OCI-LY7 (cell line): Measurements from ENCODE around the gene RPS6KA2. TPM values are rescaled to one million over a fixed set of nuclear protein-coding genes. Genes with fewer than 3 reads are reported as not detected.

Experiments used
- BruUV-seq: library from RNA; stranded (reverse); fragments of 400-500 nt; replicated peaks from 2 replicates; lab custom pipeline; 2021; lab: Mats Ljungman, UMichigan
- CTCF ChIA-PET: fragments of 300-600 bp; sonication (Branson Sonifier 250); formaldehyde crosslinking; loops from one replicate; lab custom pipeline; 2022; ENCODE audit warnings: antibody characterized with exemption; ENCODE audit not compliant: unreplicated experiment; lab: Charles Lee
- POLR2A ChIA-PET: fragments of 300-600 bp; sonication (Branson Sonifier 250); formaldehyde crosslinking; loops from one replicate; lab custom pipeline; 2022; ENCODE audit warnings: antibody characterized with exemption; lab: Charles Lee
- DNase-seq: peaks from one replicate; pipeline ENCODE4 v3.0.0-alpha.2; 2015; ENCODE audit warnings: low spot score
- H2AFZ ChIP-seq: fragments of 200-600 bp; sonication (generic), shearing (Covaris generic); 2 replicates; pipeline ENCODE4 v1.6.1; 2014; ENCODE audit warnings: mild to moderate bottlenecking, antibody characterized with exemption, low read length, moderate library complexity
- H3K27ac ChIP-seq: fragments of 200-600 bp; sonication (generic); 2 replicates; pipeline ENCODE4 v1.5.1; 2014; ENCODE audit warnings: mixed run types, low read depth, mild to moderate bottlenecking, moderate library complexity, low read length, inconsistent platforms; ENCODE audit not compliant: poor library complexity, severe bottlenecking
- H3K36me3 ChIP-seq: fragments of 200-600 bp; sonication (generic); 2 replicates; pipeline ENCODE4 v1.6.1; 2014; ENCODE audit warnings: mild to moderate bottlenecking, antibody characterized with exemption, low read length, moderate library complexity, mixed read lengths; ENCODE audit not compliant: insufficient read depth
- H3K4me1 ChIP-seq: fragments of 200-600 bp; sonication (generic); 2 replicates; pipeline ENCODE4 v1.5.1; 2014; ENCODE audit warnings: mild to moderate bottlenecking, low read length; ENCODE audit not compliant: insufficient read depth, poor library complexity, severe bottlenecking
- H3K4me2 ChIP-seq: fragments of 200-600 bp; sonication (generic); 2 replicates; pipeline ENCODE4 v1.6.1; 2014; ENCODE audit warnings: mild to moderate bottlenecking, low read length
- H3K4me3 ChIP-seq: fragments of 200-600 bp; sonication (generic); 2 replicates; pipeline ENCODE4 v1.5.1; 2014; ENCODE audit warnings: mild to moderate bottlenecking, low read depth, low read length; ENCODE audit not compliant: poor library complexity, severe bottlenecking
- H3K79me2 ChIP-seq: fragments of 200-600 bp; sonication (generic); 2 replicates; pipeline ENCODE4 v1.6.1; 2016; ENCODE audit warnings: low read depth, mild to moderate bottlenecking, low read length, moderate library complexity, mixed read lengths; ENCODE audit not compliant: insufficient read depth
- H3K9me2 ChIP-seq: fragments of 200-600 bp; sonication (generic); 2 replicates; pipeline ENCODE4 v1.6.1; 2016; ENCODE audit warnings: mild to moderate bottlenecking, low read length, mixed read lengths; ENCODE audit not compliant: insufficient read depth
- H3K9me3 ChIP-seq: fragments of 200-600 bp; sonication (generic); 2 replicates; pipeline ENCODE4 v1.6.1; 2014; ENCODE audit warnings: mild to moderate bottlenecking, mixed run types, low read length, mixed read lengths
- H4K20me1 ChIP-seq: fragments of 200-600 bp; sonication (generic); 2 replicates; pipeline ENCODE4 v1.6.1; 2014; ENCODE audit warnings: mild to moderate bottlenecking, antibody characterized with exemption, low read length, moderate library complexity, mixed read lengths; ENCODE audit not compliant: insufficient read depth
- EZH2phosphoT487 ChIP-seq: fragments of 200-600 bp; sonication (generic); IDR thresholded peaks from 2 replicates; pipeline ENCODE4 v1.6.1; 2018; ENCODE audit warnings: low read depth, borderline replicate concordance, mild to moderate bottlenecking, mixed run types, antibody characterized with exemption, low read length, moderate library complexity, mixed read lengths
- intact Hi-C: fragments of 100-400 bp; cut with micrococcal nuclease; formaldehyde crosslinking; loops from one replicate; pipeline ENCODE4 v1.10.0; 2022; ENCODE audit not compliant: unreplicated experiment
- total RNA-seq, 2 experiments: library from RNA; depleted of rRNA in 1 of 2; stranded (reverse); fragments of >200 nt in 1 of 2; shearing (Covaris generic) in 1 of 2; gene quantifications; 2 replicates each; pipeline ENCODE4 v1.2.3, GENCODE V29; 2014 to 2022
- TF ChIP-seq, protein P1 (sequence below): fragments of 200-600 bp; sonication (generic); conservative IDR thresholded peaks from 2 replicates; pipeline ENCODE4 v1.5.1; 2014; ENCODE audit warnings: mild to moderate bottlenecking, antibody characterized with exemption, low read length, moderate library complexity, mixed read lengths

RPS6KA2 gene
- total RNA-seq, 2 experiments from 2014 or later, result 0.69 to 1.9 TPM

GRCh38 chr6:166515072-166515810, 111.8 kb downstream of the RPS6KA2 start:
- no peaks in the 10 kb centered on the region for H3K79me2 ChIP-seq
- H3K36me3 ChIP-seq, result no peaks in the 10 kb centered on the region
- no TSS peak for BruUV-seq
- no peaks in the 10 kb centered on the region for H3K4me1 ChIP-seq
- no peaks in the 10 kb centered on the region for H3K9me3 ChIP-seq
- ChIA-PET CTCF (interaction anchor here (0.6 kb wide), 1 partner anchor 34 kb away, joined by 3 read pairs; no protein-coding TSS in a partner anchor), POLR2A (interaction anchor here (0.9 kb wide), 1 partner anchor 112 kb away, joined by 3 read pairs; the partner anchor contains the start of gene RPS6KA2)
- DNase-seq, result no peak
- H4K20me1 ChIP-seq, result no peaks in the 10 kb centered on the region
- no peaks in the 10 kb centered on the region for H3K9me2 ChIP-seq
- no peak overlapping the region for H3K4me3 ChIP-seq
- no peak overlapping the region for H2AFZ ChIP-seq
- TF ChIP-seq, protein P1, sequence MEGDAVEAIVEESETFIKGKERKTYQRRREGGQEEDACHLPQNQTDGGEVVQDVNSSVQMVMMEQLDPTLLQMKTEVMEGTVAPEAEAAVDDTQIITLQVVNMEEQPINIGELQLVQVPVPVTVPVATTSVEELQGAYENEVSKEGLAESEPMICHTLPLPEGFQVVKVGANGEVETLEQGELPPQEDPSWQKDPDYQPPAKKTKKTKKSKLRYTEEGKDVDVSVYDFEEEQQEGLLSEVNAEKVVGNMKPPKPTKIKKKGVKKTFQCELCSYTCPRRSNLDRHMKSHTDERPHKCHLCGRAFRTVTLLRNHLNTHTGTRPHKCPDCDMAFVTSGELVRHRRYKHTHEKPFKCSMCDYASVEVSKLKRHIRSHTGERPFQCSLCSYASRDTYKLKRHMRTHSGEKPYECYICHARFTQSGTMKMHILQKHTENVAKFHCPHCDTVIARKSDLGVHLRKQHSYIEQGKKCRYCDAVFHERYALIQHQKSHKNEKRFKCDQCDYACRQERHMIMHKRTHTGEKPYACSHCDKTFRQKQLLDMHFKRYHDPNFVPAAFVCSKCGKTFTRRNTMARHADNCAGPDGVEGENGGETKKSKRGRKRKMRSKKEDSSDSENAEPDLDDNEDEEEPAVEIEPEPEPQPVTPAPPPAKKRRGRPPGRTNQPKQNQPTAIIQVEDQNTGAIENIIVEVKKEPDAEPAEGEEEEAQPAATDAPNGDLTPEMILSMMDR, result no peak
- H3K27ac ChIP-seq, result no peak overlapping the region
- intact Hi-C loops, result no loop called here
- H3K4me2 ChIP-seq, result no peak overlapping the region

GRCh38 chr6:166514196-166514595, 112.9 kb downstream of the RPS6KA2 start:
- Histone ChIP-seq H2AFZ (no peak overlapping the region), H3K9me2 (no peaks in the 10 kb centered on the region), H3K79me2 (no peaks in the 10 kb centered on the region), H3K4me3 (no peak overlapping the region), H3K36me3 (no peaks in the 10 kb centered on the region), H3K9me3 (no peaks in the 10 kb centered on the region), H3K4me1 (no peaks in the 10 kb centered on the region), H3K27ac (no peak overlapping the region), H3K4me2 (no peak overlapping the region), H4K20me1 (no peaks in the 10 kb centered on the region)
- intact Hi-C loops, result no loop called here
- TF ChIP-seq EZH2phosphoT487, result no peak
- TF ChIP-seq, protein P1, result no peak
- BruUV-seq, result no TSS peak
- ChIA-PET CTCF (no interaction called here), POLR2A (no interaction called here)
- DNase-seq, result no peak

DNA sequence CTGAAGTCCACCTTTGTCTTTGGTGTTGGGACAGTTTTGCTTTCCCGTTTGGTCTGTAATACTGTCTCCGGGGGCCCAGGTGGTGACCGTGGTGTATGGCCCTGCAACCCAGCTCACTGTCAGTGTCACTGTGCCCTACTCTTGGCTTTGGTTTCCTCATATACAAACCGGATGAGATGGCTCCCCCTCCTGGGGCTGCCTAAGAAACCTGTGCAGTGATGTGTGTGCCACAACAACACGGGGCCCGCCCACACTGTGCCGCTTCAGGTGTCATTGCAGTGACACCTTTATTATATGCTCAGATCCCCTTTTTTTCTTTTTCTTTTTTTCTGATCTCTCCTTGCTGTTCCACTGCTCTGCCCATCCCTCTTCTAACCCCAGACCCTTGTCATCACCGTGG, 114.5 kb downstream of the RPS6KA2 start:
- intact Hi-C loops, result no loop called here
- TF ChIP-seq EZH2phosphoT487, result no peak
- TF ChIP-seq, protein P1, result peak; percentile 53; the same call in 1 of the 2 replicates
- DNase-seq, result peak; percentile 40
- Histone ChIP-seq H2AFZ (no peak overlapping the region), H3K79me2 (no peaks in the 10 kb centered on the region), H3K4me3 (no peak overlapping the region), H3K9me3 (no peaks in the 10 kb centered on the region), H3K9me2 (no peaks in the 10 kb centered on the region), H3K36me3 (no peaks in the 10 kb centered on the region), H4K20me1 (no peaks in the 10 kb centered on the region), H3K4me1 (no peaks in the 10 kb centered on the region), H3K4me2 (no peak overlapping the region), H3K27ac (no peak overlapping the region)
- no TSS peak for BruUV-seq
- CTCF ChIA-PET, result no interaction called here
- POLR2A ChIA-PET, result interaction anchor here (0.7 kb wide), 1 partner anchor 1231 kb away, joined by 3 read pairs; no protein-coding TSS in a partner anchor
